Measurements from ENCODE around the gene AIDA.

GRCh38 chr1:222739929-222740328, 27.6 kb upstream of the AIDA start:
- TF ChIP-seq REST (IDR thresholded peaks at IDR 0.05; ENCODE audit: low read depth) (no peak), TAF1 (IDR thresholded peaks at IDR 0.05; ENCODE audit: low read depth) (no peak), EP300 (IDR thresholded peaks at IDR 0.05; ENCODE audit: borderline replicate concordance) (no peak), CEBPB (IDR thresholded peaks at IDR 0.05) (no peak), USF1 (IDR thresholded peaks at IDR 0.05) (no peak), MAX (IDR thresholded peaks at IDR 0.05) (no peak), RAD21 (IDR thresholded peaks at IDR 0.05; ENCODE audit: low read depth) (no peak), FOXM1 (IDR thresholded peaks at IDR 0.05; ENCODE audit: borderline replicate concordance, low read depth) (no peak), YY1 (IDR thresholded peaks at IDR 0.05; ENCODE audit: low read depth) (no peak), CREB1 (IDR thresholded peaks at IDR 0.05; ENCODE audit: low read depth) (no peak), NFIC (IDR thresholded peaks at IDR 0.05) (no peak), TEAD4 (IDR thresholded peaks at IDR 0.05) (no peak), EGR1 (IDR thresholded peaks at IDR 0.05) (no peak)

All from Ishikawa (cell line).